Measurements from ENCODE around the gene CSMD2.

DNA sequence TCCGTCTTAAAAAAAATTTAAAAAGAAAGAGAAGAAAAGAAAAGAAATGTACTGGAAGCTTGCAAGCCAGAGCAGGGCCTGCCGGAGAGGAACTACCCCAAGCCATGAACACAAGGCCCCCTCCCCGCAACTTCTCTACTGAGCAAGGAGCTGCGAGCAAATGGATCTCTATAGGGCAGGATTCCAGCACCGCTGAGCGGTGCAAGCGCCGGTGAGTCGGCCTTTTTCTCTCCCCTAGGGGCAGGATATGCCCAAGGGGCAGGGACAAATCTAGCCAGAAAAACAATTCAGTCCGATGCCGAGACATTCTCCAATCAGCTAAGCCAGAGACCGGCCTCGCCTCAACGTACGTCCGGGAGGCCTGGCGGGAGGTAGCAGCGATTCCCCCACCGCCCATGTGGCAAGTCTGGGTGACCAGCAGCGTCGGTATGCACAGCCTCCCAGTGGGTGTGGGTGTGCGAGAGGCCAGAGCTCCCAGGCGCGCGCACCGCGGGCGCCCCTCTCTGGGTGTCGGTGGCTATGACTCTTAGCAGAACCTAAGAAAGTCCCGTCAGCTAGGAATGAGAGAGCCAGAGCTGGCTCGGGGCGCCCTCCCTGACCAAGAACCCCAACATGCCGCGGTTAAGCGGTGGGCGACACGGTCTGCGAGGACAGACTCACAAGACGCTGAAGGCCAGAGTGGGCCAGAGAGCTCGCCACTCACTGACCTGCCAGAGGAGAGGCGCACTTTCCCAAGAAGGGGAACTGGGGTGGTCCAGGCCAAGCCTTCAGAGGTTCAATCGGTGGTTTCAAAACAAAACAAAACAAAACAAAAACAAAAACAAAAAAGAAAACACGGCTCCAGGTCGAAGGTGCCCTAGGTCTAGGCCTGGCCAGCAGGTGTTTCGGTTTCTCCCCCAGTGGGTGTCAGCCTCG is 1.9 kb downstream of the CSMD2 start:
- TF ChIP-seq, protein P1, sequence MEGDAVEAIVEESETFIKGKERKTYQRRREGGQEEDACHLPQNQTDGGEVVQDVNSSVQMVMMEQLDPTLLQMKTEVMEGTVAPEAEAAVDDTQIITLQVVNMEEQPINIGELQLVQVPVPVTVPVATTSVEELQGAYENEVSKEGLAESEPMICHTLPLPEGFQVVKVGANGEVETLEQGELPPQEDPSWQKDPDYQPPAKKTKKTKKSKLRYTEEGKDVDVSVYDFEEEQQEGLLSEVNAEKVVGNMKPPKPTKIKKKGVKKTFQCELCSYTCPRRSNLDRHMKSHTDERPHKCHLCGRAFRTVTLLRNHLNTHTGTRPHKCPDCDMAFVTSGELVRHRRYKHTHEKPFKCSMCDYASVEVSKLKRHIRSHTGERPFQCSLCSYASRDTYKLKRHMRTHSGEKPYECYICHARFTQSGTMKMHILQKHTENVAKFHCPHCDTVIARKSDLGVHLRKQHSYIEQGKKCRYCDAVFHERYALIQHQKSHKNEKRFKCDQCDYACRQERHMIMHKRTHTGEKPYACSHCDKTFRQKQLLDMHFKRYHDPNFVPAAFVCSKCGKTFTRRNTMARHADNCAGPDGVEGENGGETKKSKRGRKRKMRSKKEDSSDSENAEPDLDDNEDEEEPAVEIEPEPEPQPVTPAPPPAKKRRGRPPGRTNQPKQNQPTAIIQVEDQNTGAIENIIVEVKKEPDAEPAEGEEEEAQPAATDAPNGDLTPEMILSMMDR (conservative IDR thresholded peaks at IDR 0.05), result no peak
- no peak for TF ChIP-seq EZH2 (IDR thresholded peaks at IDR 0.05; ENCODE audit: low read depth)

Measured in PC-9 (cell line).